ENCODE results near the gene GUCY2D. TPM values are rescaled to one million over a fixed set of nuclear protein-coding genes. Genes with fewer than 3 reads are reported as not detected.

GUCY2D gene
- total and polyA plus RNA-seq, 8 donors, result 0.25 TPM; not detected in 7

DNA sequence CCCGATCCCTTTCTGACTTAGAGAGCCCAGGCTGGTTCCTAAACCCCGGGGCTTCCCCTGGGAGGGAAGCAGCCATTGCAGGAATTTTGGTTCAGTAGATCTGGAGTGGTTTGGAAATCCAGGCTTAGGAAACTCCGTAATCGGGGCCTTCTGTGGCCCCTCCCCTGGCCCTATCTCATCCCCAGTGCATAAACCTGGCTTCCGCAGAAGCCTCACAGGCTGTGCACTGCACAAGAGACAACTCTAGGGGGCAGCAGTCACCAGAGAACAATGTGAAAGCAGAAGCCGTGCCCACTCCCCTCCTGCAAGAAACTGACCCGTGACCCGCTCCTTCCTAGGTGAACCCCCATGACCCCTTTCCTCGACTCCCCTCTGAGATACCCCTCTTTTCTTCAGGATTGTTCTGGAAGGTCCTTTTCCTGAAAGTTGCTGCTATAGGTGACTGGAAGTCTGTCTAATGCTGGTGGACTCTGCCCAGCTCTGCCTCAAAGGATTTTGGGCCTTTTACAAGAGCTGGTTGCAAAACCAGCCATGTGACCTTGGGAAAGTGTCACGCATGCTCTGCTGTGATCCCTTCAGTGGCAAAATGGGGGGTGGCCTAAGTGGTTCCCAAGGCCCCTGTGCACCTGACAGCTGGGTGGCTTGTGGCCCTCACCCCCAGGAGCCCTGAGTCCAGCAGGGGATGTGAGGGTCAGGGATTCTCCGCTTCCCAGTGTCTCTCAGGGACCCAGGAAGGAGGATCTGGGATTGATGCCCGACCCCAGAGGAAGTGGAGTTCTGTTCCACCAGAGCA lies 14.4 kb downstream of the GUCY2D start:
- Histone ChIP-seq H3K4me1 (peaks cover 21 to 34% (median 32%) of the 10 kb centered on the region in 4 donors), H3K27ac (peak overlapping the region in 4 of 5 donors; percentile 8 to 30 (median 22)), H3K4me3 (peak overlapping the region; percentile 32 to 57 (median 47)), H3K27me3 (peaks cover 0 to 57% (median 10%) of the 10 kb centered on the region in 3 donors), H3K36me3 (no peaks in the 10 kb centered on the region), H3K9me3 (no peaks in the 10 kb centered on the region)
- TF ChIP-seq, protein P1, sequence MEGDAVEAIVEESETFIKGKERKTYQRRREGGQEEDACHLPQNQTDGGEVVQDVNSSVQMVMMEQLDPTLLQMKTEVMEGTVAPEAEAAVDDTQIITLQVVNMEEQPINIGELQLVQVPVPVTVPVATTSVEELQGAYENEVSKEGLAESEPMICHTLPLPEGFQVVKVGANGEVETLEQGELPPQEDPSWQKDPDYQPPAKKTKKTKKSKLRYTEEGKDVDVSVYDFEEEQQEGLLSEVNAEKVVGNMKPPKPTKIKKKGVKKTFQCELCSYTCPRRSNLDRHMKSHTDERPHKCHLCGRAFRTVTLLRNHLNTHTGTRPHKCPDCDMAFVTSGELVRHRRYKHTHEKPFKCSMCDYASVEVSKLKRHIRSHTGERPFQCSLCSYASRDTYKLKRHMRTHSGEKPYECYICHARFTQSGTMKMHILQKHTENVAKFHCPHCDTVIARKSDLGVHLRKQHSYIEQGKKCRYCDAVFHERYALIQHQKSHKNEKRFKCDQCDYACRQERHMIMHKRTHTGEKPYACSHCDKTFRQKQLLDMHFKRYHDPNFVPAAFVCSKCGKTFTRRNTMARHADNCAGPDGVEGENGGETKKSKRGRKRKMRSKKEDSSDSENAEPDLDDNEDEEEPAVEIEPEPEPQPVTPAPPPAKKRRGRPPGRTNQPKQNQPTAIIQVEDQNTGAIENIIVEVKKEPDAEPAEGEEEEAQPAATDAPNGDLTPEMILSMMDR (IDR thresholded peaks at IDR 0.05), result peak in 5 of 7 experiments; percentile 60 to 77 (median 68)
- TF ChIP-seq POLR2AphosphoS5 (IDR thresholded peaks at IDR 0.05), result no peak
- TF ChIP-seq POLR2A (IDR thresholded peaks at IDR 0.05), result no peak
- intact Hi-C loops (cut with DNase I; ENCODE audit: low total_unique reads), result no loop called here
- WGBS, 5 donors, result 21 to 30% (median 24%) methylated on average over 11 to 12 of the region's 12 CpGs
- DNase-seq, result peak; percentile 68 to 82

DNA sequence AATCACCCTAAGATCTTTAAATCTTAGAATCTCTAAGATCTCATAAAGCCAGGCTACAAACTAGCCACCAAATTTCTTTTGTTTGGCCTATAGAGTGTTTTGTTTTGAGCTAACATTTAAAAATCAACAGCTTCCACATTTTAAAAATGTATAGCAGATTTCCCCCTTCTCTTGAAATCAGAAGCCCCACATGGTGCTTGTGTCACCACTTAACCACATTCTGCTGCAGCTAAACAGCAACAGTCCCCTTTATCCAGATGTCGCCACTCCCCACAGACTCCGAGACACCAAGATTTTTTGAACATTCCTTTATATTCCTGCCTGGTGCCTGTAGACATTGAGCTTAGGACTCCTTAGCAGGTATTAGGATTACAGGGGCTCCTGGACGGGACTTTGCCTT lies 16.0 kb downstream of the GUCY2D start:
- TF ChIP-seq POLR2A (IDR thresholded peaks at IDR 0.05), result no peak
- TF ChIP-seq, protein P1 (IDR thresholded peaks at IDR 0.05), result no peak
- no peak for TF ChIP-seq POLR2AphosphoS5 (IDR thresholded peaks at IDR 0.05)
- TF ChIP-seq EP300 (IDR thresholded peaks at IDR 0.05), result no peak
- Histone ChIP-seq H3K9me3 (no peaks in the 10 kb centered on the region), H3K36me3 (no peaks in the 10 kb centered on the region), H3K27me3 (peaks cover 0 to 43% (median 10%) of the 10 kb centered on the region in 3 donors), H3K4me1 (peaks cover 21 to 34% (median 32%) of the 10 kb centered on the region in 4 donors), H3K4me3 (no peak overlapping the region), H3K27ac (no peak overlapping the region)
- intact Hi-C loops (cut with DNase I; ENCODE audit: low total_unique reads), result no loop called here
- 75 to 93% (median 87%) methylated on average over 3 of the region's 3 CpGs for WGBS, 5 donors
- DNase-seq, result no peak

DNA sequence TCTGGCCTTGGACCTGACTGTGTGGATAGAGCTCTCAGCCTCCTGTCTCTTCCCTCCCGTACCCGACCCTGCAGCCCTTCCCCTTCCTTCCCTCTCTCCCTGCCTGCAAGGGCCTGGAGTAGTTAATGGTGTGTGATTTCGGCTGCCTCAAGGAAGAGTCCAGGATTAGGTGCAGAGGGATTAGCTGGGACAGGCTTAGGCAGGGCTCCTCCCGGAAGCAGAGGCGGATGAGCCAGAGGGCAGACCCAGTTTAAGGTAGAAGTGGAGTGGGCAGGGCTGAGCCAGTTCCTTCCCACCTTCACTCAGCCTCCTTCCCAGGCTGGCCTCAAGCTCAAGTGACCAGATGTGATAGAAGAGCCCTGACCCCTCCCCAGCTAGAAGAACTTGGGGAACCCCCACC lies 16.8 kb downstream of the GUCY2D start:
- Histone ChIP-seq H3K4me1 (peaks cover 21 to 34% (median 32%) of the 10 kb centered on the region in 4 donors), H3K36me3 (no peaks in the 10 kb centered on the region), H3K9me3 (no peaks in the 10 kb centered on the region), H3K27me3 (peaks cover 0 to 36% (median 10%) of the 10 kb centered on the region in 3 donors), H3K27ac (no peak overlapping the region), H3K4me3 (no peak overlapping the region)
- no peak for TF ChIP-seq EP300 (IDR thresholded peaks at IDR 0.05)
- TF ChIP-seq, protein P1 (IDR thresholded peaks at IDR 0.05), result no peak
- no peak for TF ChIP-seq POLR2AphosphoS5 (IDR thresholded peaks at IDR 0.05)
- TF ChIP-seq POLR2A (IDR thresholded peaks at IDR 0.05), result no peak
- intact Hi-C loops (cut with DNase I; ENCODE audit: low total_unique reads), result no loop called here
- no peak for DNase-seq
- 53 to 79% (median 60%) methylated on average over 5 of the region's 5 CpGs for WGBS, 5 donors

DNA sequence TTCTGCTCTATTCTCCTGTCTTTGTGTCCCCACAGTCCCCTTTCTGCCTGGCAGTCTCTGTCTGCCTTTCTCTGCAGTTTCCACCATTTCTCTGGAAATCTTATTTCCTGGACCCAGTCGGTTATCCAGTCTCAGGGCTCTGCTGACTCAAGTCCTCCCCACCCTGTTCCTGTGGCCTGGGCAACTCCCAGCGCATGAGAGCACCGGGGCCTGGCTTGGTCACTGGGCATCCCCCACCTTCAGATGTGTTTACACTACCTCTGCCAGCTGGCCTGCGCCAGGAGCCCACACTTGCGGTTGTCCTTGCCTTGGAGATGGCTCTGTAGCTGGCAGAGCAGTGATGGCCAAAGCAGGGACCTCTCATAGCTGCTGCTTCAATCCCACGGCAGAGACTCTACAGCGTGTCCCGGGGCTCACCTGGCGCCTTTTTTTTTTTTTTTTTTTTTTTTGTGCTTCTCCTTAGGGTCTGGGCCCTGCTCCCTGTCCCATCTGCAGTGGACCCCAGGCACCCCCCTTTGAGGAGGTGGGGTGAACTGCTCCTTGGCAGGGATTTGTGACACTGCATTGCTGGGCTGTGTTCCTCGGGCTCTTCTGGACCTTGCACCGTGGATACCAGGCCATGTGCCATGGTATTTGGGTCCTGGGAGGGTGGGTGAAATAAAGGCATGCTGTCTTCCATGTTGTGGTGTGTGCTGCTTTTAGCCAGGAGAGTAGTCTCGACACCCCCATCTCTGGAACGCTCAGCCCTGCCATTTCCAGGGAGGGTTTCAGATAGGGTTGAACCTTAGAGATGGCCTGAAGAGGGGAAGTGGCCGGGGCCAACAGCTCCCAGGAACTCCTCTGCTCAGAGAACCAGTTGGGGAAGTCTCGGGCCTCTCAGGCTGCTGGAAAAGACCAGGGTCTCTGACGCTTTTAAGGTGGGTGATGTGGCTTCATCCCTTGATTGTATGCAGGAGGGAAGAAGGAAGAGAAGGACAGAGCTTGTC lies 17.5 kb downstream of the GUCY2D start:
- DNase-seq, result peak; percentile 51 to 62
- Histone ChIP-seq H3K27me3 (peaks cover 0 to 30% (median 10%) of the 10 kb centered on the region in 3 donors), H3K9me3 (no peaks in the 10 kb centered on the region), H3K4me3 (no peak overlapping the region), H3K36me3 (no peaks in the 10 kb centered on the region), H3K27ac (no peak overlapping the region), H3K4me1 (peaks cover 21 to 34% (median 32%) of the 10 kb centered on the region in 4 donors)
- WGBS, 5 donors, result 69 to 74% (median 72%) methylated on average over 15 to 16 of the region's 16 CpGs
- intact Hi-C loops (cut with DNase I; ENCODE audit: low total_unique reads), result no loop called here
- no peak for TF ChIP-seq EP300 (IDR thresholded peaks at IDR 0.05)
- TF ChIP-seq POLR2AphosphoS5 (IDR thresholded peaks at IDR 0.05), result peak in 1 of 3 donors; percentile 46

Measured in stomach (tissue), 9 donors.